ENCODE results near the gene OR2M3. TPM values are rescaled to one million over a fixed set of nuclear protein-coding genes. Genes with fewer than 3 reads are reported as not detected.
"Not testable (repeated sequence)": the region's sequence is repeated elsewhere in the genome, so short reads cannot be mapped to it uniquely, and the experiment has no call there.

OR2M3 gene
- total and polyA plus RNA-seq, 2 of the 4 experiments (the other 2 are of a cell fraction): not detected

DNA sequence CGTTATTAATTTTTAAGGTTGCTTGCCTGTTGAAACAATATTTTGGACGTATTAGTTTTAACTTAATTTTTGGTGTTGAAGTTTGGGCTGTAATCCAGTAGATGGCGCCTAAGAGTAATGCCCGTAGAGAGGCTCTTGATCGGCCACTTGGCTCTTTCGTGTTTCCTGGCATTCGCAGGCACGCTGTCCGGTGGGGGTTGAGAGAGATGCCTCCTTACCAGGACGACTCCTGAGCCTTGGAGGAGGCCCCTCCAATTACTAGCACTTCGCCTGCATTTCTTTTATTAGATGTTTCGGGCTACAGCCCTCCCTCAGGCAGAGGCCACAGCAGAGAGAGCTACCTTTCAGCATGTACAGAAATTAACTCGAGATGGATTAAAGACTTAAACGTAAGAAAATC is 46.1 kb downstream of the OR2M3 start:
- no peaks in the 10 kb centered on the region for H3K4me1 ChIP-seq (ENCODE audit: control insufficient read depth, insufficient read depth, low read length)
- ChIA-PET CTCF (interaction anchor here (1.8 kb wide), 1 partner anchor 10 kb away, joined by 5 read pairs; no protein-coding TSS in a partner anchor), POLR2A (ENCODE audit: unreplicated experiment) (no interaction called here)
- no peak overlapping the region for H3K9ac ChIP-seq (ENCODE audit: low read depth, low read length)
- H3K9me1 ChIP-seq (ENCODE audit: insufficient read depth, low read length): no peaks in the 10 kb centered on the region
- H2BK5ac ChIP-seq (ENCODE audit: low read depth, low read length, poor library complexity, severe bottlenecking): no peak overlapping the region
- H3K4me2 ChIP-seq (ENCODE audit: low read depth, low read length): no peak overlapping the region
- no peak overlapping the region for H3K4ac ChIP-seq (ENCODE audit: low read depth, low read length)
- no peak overlapping the region for H2AK9ac ChIP-seq (replicated peaks; ENCODE audit: low read depth, low read length, poor library complexity)
- no peaks in the 10 kb centered on the region for H3K79me1 ChIP-seq (ENCODE audit: low read depth in 1 of 2, low read length in 2 of 2)
- H3K27ac ChIP-seq (ENCODE audit: insufficient read depth, low read length): no peak overlapping the region
- peak; percentile 3 for DNase-seq
- H3K23ac ChIP-seq (ENCODE audit: low read depth, low read length): no peak overlapping the region
- H2AFZ ChIP-seq (replicated peaks; ENCODE audit: low read length, poor library complexity): no peak overlapping the region
- H2BK15ac ChIP-seq (ENCODE audit: low read depth, low read length): no peak overlapping the region
- BruUV-seq (replicated peaks): no TSS peak
- H4K5ac ChIP-seq (ENCODE audit: low read depth, low read length): no peak overlapping the region
- ATAC-seq (ENCODE audit: low read depth): no peak
- no peak overlapping the region for H2BK120ac ChIP-seq (ENCODE audit: low read depth, low read length)
- TF ChIP-seq MAZ (IDR thresholded peaks at IDR 0.05; ENCODE audit: borderline replicate concordance, low read depth, low read length) (no peak), NFE2L2 (IDR thresholded peaks at IDR 0.05; ENCODE audit: low read depth, low read length) (no peak), FOS (IDR thresholded peaks at IDR 0.05; ENCODE audit: low read depth, low read length) (no peak), RAD21 (IDR thresholded peaks at IDR 0.05; ENCODE audit: low read length) (peak; percentile 37)
- TF ChIP-seq, protein P1, sequence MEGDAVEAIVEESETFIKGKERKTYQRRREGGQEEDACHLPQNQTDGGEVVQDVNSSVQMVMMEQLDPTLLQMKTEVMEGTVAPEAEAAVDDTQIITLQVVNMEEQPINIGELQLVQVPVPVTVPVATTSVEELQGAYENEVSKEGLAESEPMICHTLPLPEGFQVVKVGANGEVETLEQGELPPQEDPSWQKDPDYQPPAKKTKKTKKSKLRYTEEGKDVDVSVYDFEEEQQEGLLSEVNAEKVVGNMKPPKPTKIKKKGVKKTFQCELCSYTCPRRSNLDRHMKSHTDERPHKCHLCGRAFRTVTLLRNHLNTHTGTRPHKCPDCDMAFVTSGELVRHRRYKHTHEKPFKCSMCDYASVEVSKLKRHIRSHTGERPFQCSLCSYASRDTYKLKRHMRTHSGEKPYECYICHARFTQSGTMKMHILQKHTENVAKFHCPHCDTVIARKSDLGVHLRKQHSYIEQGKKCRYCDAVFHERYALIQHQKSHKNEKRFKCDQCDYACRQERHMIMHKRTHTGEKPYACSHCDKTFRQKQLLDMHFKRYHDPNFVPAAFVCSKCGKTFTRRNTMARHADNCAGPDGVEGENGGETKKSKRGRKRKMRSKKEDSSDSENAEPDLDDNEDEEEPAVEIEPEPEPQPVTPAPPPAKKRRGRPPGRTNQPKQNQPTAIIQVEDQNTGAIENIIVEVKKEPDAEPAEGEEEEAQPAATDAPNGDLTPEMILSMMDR (conservative IDR thresholded peaks at IDR 0.05; ENCODE audit: low read depth, low read length): peak; percentile 40
- intact Hi-C loops (cut with micrococcal nuclease): no loop called here
- H3K18ac ChIP-seq (ENCODE audit: low read depth, low read length): no peak overlapping the region
- H3K9me3 ChIP-seq (ENCODE audit: control insufficient read depth, insufficient read depth, low read length): peaks cover 9% of the 10 kb centered on the region
- H4K8ac ChIP-seq (ENCODE audit: low read depth in 2 of 2, low read length in 2 of 2): no peak overlapping the region
- H2AK5ac ChIP-seq (ENCODE audit: low read depth, low read length): no peak overlapping the region
- dilution Hi-C loops (cut with HindIII; ENCODE audit: low sequenced_read_pairs, unreplicated experiment): no loop called here
- no peak overlapping the region for H3K4me3 ChIP-seq (ENCODE audit: insufficient read depth, low read depth, low read length)
- no peaks in the 10 kb centered on the region for H3K36me3 ChIP-seq (ENCODE audit: control insufficient read depth, insufficient read depth, low read length)
- H3K56ac ChIP-seq (ENCODE audit: extremely low read depth, insufficient read depth, low read length): no peak overlapping the region
- no CpG with 5 or more reads among the region's 14 CpGs for WGBS, 2 experiments (ENCODE audit: extremely low coverage in 2 of 2, insufficient read length in 1 of 2)
- H2BK20ac ChIP-seq (ENCODE audit: low read depth, low read length): no peak overlapping the region
- in situ Hi-C loops (cut with MboI; ENCODE audit: low sequenced_read_pairs): no loop called here
- no peaks in the 10 kb centered on the region for H3K27me3 ChIP-seq (ENCODE audit: control insufficient read depth, insufficient read depth, low read length)
- H4K91ac ChIP-seq (ENCODE audit: insufficient read depth, low read depth, low read length): no peak overlapping the region
- no peaks in the 10 kb centered on the region for H4K20me1 ChIP-seq (ENCODE audit: insufficient read depth, low read length)
- no peak overlapping the region for H3K14ac ChIP-seq (replicated peaks; ENCODE audit: low read depth, low read length)

DNA sequence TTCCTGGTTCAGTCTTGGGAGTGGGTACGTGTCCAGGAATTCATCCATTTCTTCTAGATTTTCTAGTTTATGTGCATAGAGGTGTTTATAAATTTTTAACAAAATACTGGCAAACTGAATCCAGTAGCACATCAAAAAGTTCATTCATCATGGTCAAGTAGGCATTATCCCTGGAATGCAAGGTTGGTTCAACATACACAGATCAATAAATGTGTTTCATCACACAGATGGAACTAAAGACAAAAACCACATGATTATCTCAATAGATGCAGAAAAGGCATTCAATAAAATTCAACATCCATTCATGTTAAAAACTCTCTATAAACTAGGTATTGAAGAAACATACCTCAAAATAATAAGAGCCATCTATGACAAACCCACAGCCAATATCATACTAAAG is 62.2 kb downstream of the OR2M3 start:
- H4K8ac ChIP-seq (ENCODE audit: low read depth in 2 of 2, low read length in 2 of 2); H2AFZ ChIP-seq (replicated peaks; ENCODE audit: low read length, poor library complexity); H4K20me1 ChIP-seq (ENCODE audit: insufficient read depth, low read length); H3K27ac ChIP-seq (ENCODE audit: insufficient read depth, low read length); BruUV-seq (replicated peaks); H3K14ac ChIP-seq (replicated peaks; ENCODE audit: low read depth, low read length); H4K5ac ChIP-seq (ENCODE audit: low read depth, low read length); dilution Hi-C loops (cut with HindIII; ENCODE audit: low sequenced_read_pairs, unreplicated experiment); H3K79me1 ChIP-seq (ENCODE audit: low read depth in 1 of 2, low read length in 2 of 2); H2BK5ac ChIP-seq (ENCODE audit: low read depth, low read length, poor library complexity, severe bottlenecking); H3K4me3 ChIP-seq (ENCODE audit: insufficient read depth, low read depth, low read length); H2AK9ac ChIP-seq (replicated peaks; ENCODE audit: low read depth, low read length, poor library complexity); POLR2A ChIA-PET (ENCODE audit: unreplicated experiment); H3K27me3 ChIP-seq (ENCODE audit: control insufficient read depth, insufficient read depth, low read length); H3K9me3 ChIP-seq (ENCODE audit: control insufficient read depth, insufficient read depth, low read length); CTCF ChIA-PET; H3K18ac ChIP-seq (ENCODE audit: low read depth, low read length); in situ Hi-C loops (cut with MboI; ENCODE audit: low sequenced_read_pairs); H3K56ac ChIP-seq (ENCODE audit: extremely low read depth, insufficient read depth, low read length); H3K23ac ChIP-seq (ENCODE audit: low read depth, low read length); H2BK20ac ChIP-seq (ENCODE audit: low read depth, low read length); H2BK120ac ChIP-seq (ENCODE audit: low read depth, low read length); H3K4me2 ChIP-seq (ENCODE audit: low read depth, low read length); H3K9me1 ChIP-seq (ENCODE audit: insufficient read depth, low read length); DNase-seq; H2BK15ac ChIP-seq (ENCODE audit: low read depth, low read length); H3K36me3 ChIP-seq (ENCODE audit: control insufficient read depth, insufficient read depth, low read length); H2AK5ac ChIP-seq (ENCODE audit: low read depth, low read length); H4K91ac ChIP-seq (ENCODE audit: insufficient read depth, low read depth, low read length); intact Hi-C loops (cut with micrococcal nuclease); ATAC-seq (ENCODE audit: low read depth); H3K9ac ChIP-seq (ENCODE audit: low read depth, low read length); H3K4me1 ChIP-seq (ENCODE audit: control insufficient read depth, insufficient read depth, low read length); H3K4ac ChIP-seq (ENCODE audit: low read depth, low read length): not testable (repeated sequence)
- no CpG with 5 or more reads among the region's 1 CpG for WGBS, 2 experiments (ENCODE audit: extremely low coverage in 2 of 2, insufficient read length in 1 of 2)
